BJ (cell line): ENCODE measurements around the gene CTSC. TPM values are rescaled to one million over a fixed set of nuclear protein-coding genes. Genes with fewer than 3 reads are reported as not detected.
A peak's percentile ranks its signal among the peaks of the same experiment; 100 is the strongest.
"Not testable (repeated sequence)": the region's sequence is repeated elsewhere in the genome, so short reads cannot be mapped to it uniquely, and the experiment has no call there.

Experiments used
- CTCF ChIA-PET: fragments of 350-600 bp; formaldehyde crosslinking; extraction: SDS; loops from one replicate; lab custom pipeline; 2021; ENCODE audit warnings: antibody characterized with exemption, inconsistent platforms; lab: Yijun Ruan, JAX
- POLR2A ChIA-PET: fragments of 300-600 bp; sonication (Branson Sonifier 250); formaldehyde crosslinking; extraction: SDS; loops from one replicate; lab custom pipeline; 2021; ENCODE audit warnings: antibody characterized with exemption; lab: Charles Lee
- DNase-seq: peaks from one replicate; pipeline ENCODE4 v3.0.0-alpha.2; 2011; ENCODE audit warnings: low read depth
- H3K27me3 ChIP-seq: 2 replicates; pipeline ENCODE4 v1.6.0; 2011; ENCODE audit warnings: low read length; ENCODE audit not compliant: control insufficient read depth, insufficient read depth
- H3K36me3 ChIP-seq: 2 replicates; pipeline ENCODE4 v1.5.1; 2011; ENCODE audit warnings: low read length; ENCODE audit not compliant: control insufficient read depth, insufficient read depth
- H3K4me3 ChIP-seq: 2 replicates; pipeline ENCODE4 v1.5.1; 2011; ENCODE audit warnings: low read depth, mild to moderate bottlenecking, control low read depth, low read length
- CTCF ChIP-seq: IDR thresholded peaks from 2 replicates; pipeline ENCODE4 v1.5.1; 2011; ENCODE audit warnings: low read depth, mild to moderate bottlenecking, control low read depth, inconsistent platforms, low read length, moderate library complexity; ENCODE audit not compliant: insufficient read depth
- polyA plus RNA-seq: library from polyadenylated mRNA; depleted of rRNA; stranded (reverse); fragments of >200 nt; gene quantifications from 2 replicates; pipeline ENCODE4 v1.2.3, GENCODE V29; 2011; rRNA removed

Gene CTSC
- polyA plus RNA-seq, 1 experiment = 175 TPM

- no peaks in the 10 kb centered on the region for H3K27me3 ChIP-seq
- no peaks in the 10 kb centered on the region for H3K36me3 ChIP-seq
- no peak for TF ChIP-seq CTCF
- no peak overlapping the region for H3K4me3 ChIP-seq
- ChIA-PET POLR2A (no interaction called here), CTCF (no interaction called here)
- DNase-seq = no peak
Measured at GRCh38 chr11:88250566-88251242, 86.8 kb downstream of the CTSC start.

- no peak for DNase-seq
- Histone ChIP-seq H3K4me3 (no peak overlapping the region), H3K36me3 (no peaks in the 10 kb centered on the region), H3K27me3 (no peaks in the 10 kb centered on the region)
- POLR2A ChIA-PET = no interaction called here
- TF ChIP-seq CTCF = no peak
- CTCF ChIA-PET = no interaction called here
Measured at GRCh38 chr11:88249706-88250105, 87.8 kb downstream of the CTSC start.

- POLR2A ChIA-PET = interaction anchor here (0.6 kb wide), 1 partner anchor 37 kb away, joined by 5 read pairs; no protein-coding TSS in a partner anchor
- Histone ChIP-seq H3K36me3 (no peaks in the 10 kb centered on the region), H3K4me3 (no peak overlapping the region), H3K27me3 (no peaks in the 10 kb centered on the region)
- TF ChIP-seq CTCF = no peak
- CTCF ChIA-PET = interaction anchor here (0.6 kb wide), 1 partner anchor 304 kb away, joined by 7 read pairs; no protein-coding TSS in a partner anchor
- peak; percentile 75 for DNase-seq
Measured at GRCh38 chr11:88246696-88247095, 90.8 kb downstream of the CTSC start.

GRCh38 chr11:88245576-88245975 is 92.0 kb downstream of the CTSC start:
- H3K4me3 ChIP-seq, POLR2A ChIA-PET, H3K27me3 ChIP-seq, H3K36me3 ChIP-seq, CTCF ChIA-PET, DNase-seq: not testable (repeated sequence)

Other genes with a start within 250 kb of the CTSC start
- gene RAB38, start 162.3 kb downstream of the CTSC start, polyA plus RNA-seq = 4.9 and 6.9 TPM in 2 replicates